Fibroblast of the aortic adventitia (primary cell): ENCODE measurements around the gene ACOXL. TPM values are rescaled to one million over a fixed set of nuclear protein-coding genes. Genes with fewer than 3 reads are reported as not detected.

Experiments
- DNase-seq: peaks from one replicate; pipeline ENCODE4 v3.0.0-alpha.2; 2010; ENCODE audit warnings: low read depth
- H3K4me3 ChIP-seq: 2 replicates; pipeline ENCODE4 v1.5.1; 2011; ENCODE audit warnings: low read depth, mild to moderate bottlenecking, control low read depth, low read length, moderate library complexity
- CTCF ChIP-seq: IDR thresholded peaks from 2 replicates; pipeline ENCODE4 v1.5.1; 2011; ENCODE audit warnings: mild to moderate bottlenecking, low read length, control low read depth, inconsistent platforms; ENCODE audit not compliant: insufficient read depth
- total RNA-seq: library from RNA; depleted of rRNA; stranded (reverse); fragments of >200 nt; gene quantifications from 2 replicates; pipeline ENCODE4 v1.2.3, GENCODE V29; 2012; ENCODE audit warnings: low replicate concordance

ACOXL gene
- total RNA-seq, 1 donor, result not detected

- TF ChIP-seq CTCF, result no peak
- no peak for DNase-seq
- H3K4me3 ChIP-seq, result no peak overlapping the region
Measured at GRCh38 chr2:110740747-110741349, 8.5 kb downstream of the ACOXL start.

DNA sequence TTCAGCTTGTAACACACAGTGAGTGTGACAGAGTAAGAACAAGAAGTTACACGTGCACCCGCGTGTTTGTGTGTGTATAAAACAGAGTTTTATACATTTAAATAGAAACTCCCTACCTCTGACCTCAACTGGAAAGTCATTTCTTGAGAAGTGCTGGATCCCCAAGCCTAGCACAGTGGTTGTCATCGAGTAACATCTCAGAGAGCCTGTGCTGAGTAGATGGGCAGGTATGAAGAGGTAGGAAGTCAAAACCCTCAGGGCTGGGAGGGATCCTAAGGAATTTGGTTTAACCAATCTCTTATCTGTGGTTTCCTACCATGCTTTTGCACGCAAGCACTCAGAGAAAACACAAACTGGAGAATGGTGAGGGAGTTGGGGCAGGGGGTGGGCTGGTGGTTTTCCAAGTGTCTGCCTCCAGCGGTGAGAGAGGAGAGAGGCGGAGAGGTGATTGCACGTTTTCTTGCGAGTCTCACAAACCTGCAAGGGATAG is 9.2 kb downstream of the ACOXL start:
- DNase-seq, result no peak
- H3K4me3 ChIP-seq, result no peak overlapping the region
- TF ChIP-seq CTCF, result no peak

- no peak for TF ChIP-seq CTCF
- no peak for DNase-seq
- H3K4me3 ChIP-seq, result no peak overlapping the region
Measured at GRCh38 chr2:110742412-110742811, 10.0 kb downstream of the ACOXL start.

- no peak for DNase-seq
- H3K4me3 ChIP-seq, result no peak overlapping the region
- TF ChIP-seq CTCF, result no peak
Measured at GRCh38 chr2:110743600-110743999, 11.2 kb downstream of the ACOXL start.

GRCh38 chr2:110744429-110744828 is 12.1 kb downstream of the ACOXL start:
- DNase-seq, result no peak

GRCh38 chr2:110745048-110745447 is 12.7 kb downstream of the ACOXL start:
- TF ChIP-seq CTCF, result no peak
- no peak overlapping the region for H3K4me3 ChIP-seq
- DNase-seq, result no peak

More at GRCh38 chr2:110744429-110744828, 12.1 kb downstream of the ACOXL start:
- no peak for TF ChIP-seq CTCF
- H3K4me3 ChIP-seq, result no peak overlapping the region
